Mucosa of gallbladder (tissue), 1 donor: Measurements from ENCODE around the gene ATR. TPM values are rescaled to one million over a fixed set of nuclear protein-coding genes. Genes with fewer than 3 reads are reported as not detected.
"Not testable (repeated sequence)": the region's sequence is repeated elsewhere in the genome, so short reads cannot be mapped to it uniquely, and the experiment has no call there.

ENCODE experiments used
- DNase-seq: peaks from one replicate; pipeline ENCODE4 v3.0.0-alpha.2; 2020; ENCODE audit warnings: low spot score
- total RNA-seq: library from RNA; stranded (reverse); gene quantifications from one replicate; pipeline ENCODE4 v1.2.1, GENCODE V29; 2021
- donor health status: DM: no; HTN: no; CAD: no.

ATR gene
- total RNA-seq, 1 donor from 2014 or later, result 21.8 TPM

- DNase-seq, result peak; percentile 96
These were observed 130.4 kb downstream of the ATR start, which contains the start of gene XRN1 for GRCh38 chr3:142447852-142448823. XRN1 (minus strand) TSS chr3:142448037; CDS start chr3:142447944, 93 bp downstream.

- DNase-seq, result peak; percentile 25
These were observed 131.2 kb downstream of the ATR start for GRCh38 chr3:142447301-142447851.

GRCh38 chr3:142445816-142446254, 132.7 kb downstream of the ATR start:
- DNase-seq, result no peak

- DNase-seq, result no peak
These were observed 134.2 kb downstream of the ATR start for GRCh38 chr3:142444343-142444742.

GRCh38 chr3:142443060-142443459, 135.5 kb downstream of the ATR start:
- not testable (repeated sequence) for DNase-seq

GRCh38 chr3:142439499-142440220, 138.9 kb downstream of the ATR start:
- peak; percentile 25 for DNase-seq

GRCh38 chr3:142438096-142438495, 140.4 kb downstream of the ATR start:
- not testable (repeated sequence) for DNase-seq

- no peak for DNase-seq
These were observed 141.5 kb downstream of the ATR start for GRCh38 chr3:142436951-142437585.

GRCh38 chr3:142434503-142434902, 144.0 kb downstream of the ATR start:
- no peak for DNase-seq

- DNase-seq, result no peak
These were observed 145.4 kb downstream of the ATR start for GRCh38 chr3:142433110-142433509.

- no peak for DNase-seq
These were observed 149.0 kb downstream of the ATR start for GRCh38 chr3:142429582-142429981.

GRCh38 chr3:142424754-142425153, 153.8 kb downstream of the ATR start:
- DNase-seq, result no peak

- no peak for DNase-seq
These were observed 159.5 kb downstream of the ATR start for GRCh38 chr3:142418926-142419592.

GRCh38 chr3:142417302-142417701, 161.2 kb downstream of the ATR start:
- no peak for DNase-seq

- not testable (repeated sequence) for DNase-seq
These were observed 178.0 kb downstream of the ATR start for GRCh38 chr3:142400537-142400936.

Other genes starting within 250 kb of the ATR start
- 35.3 TPM for gene XRN1, start 130.7 kb downstream of the ATR start, total RNA-seq
- 81.0 TPM for gene PLS1, start 17.7 kb upstream of the ATR start, total RNA-seq
- 9.9 TPM for gene TRPC1, start 145.3 kb upstream of the ATR start, total RNA-seq